GM12872 (cell line): ENCODE measurements around the gene ANKRD44.

Source experiments
- CTCF ChIP-seq: IDR thresholded peaks from 3 replicates; pipeline ENCODE4 v1.5.1; 2011; ENCODE audit warnings: low read depth, mild to moderate bottlenecking, low read length, moderate library complexity; ENCODE audit not compliant: insufficient read depth

ANKRD44 gene

GRCh38 chr2:197011801-197012641 lies 298.6 kb downstream of the ANKRD44 start:
- peak; percentile 87 for TF ChIP-seq CTCF

GRCh38 chr2:197011021-197011417 lies 299.6 kb downstream of the ANKRD44 start:
- no peak for TF ChIP-seq CTCF

GRCh38 chr2:197010200-197011020 lies 300.2 kb downstream of the ANKRD44 start:
- TF ChIP-seq CTCF, result no peak

GRCh38 chr2:197007716-197008628 lies 302.6 kb downstream of the ANKRD44 start:
- TF ChIP-seq CTCF, result no peak

- no peak for TF ChIP-seq CTCF
Observed at GRCh38 chr2:197001921-197002320, 308.7 kb downstream of the ANKRD44 start.

- TF ChIP-seq CTCF, result no peak
Observed at GRCh38 chr2:196995757-196996314, 314.7 kb downstream of the ANKRD44 start.
